ENCODE data around the gene DNM1L. TPM values are rescaled to one million over a fixed set of nuclear protein-coding genes. Genes with fewer than 3 reads are reported as not detected.

Gene DNM1L
- total and polyA plus RNA-seq, 10 of the 15 experiments (the other 5 are each of a cell fraction or from before 2014, with no cell fraction given) = 23.1 to 201 (median 63.9) TPM

DNA sequence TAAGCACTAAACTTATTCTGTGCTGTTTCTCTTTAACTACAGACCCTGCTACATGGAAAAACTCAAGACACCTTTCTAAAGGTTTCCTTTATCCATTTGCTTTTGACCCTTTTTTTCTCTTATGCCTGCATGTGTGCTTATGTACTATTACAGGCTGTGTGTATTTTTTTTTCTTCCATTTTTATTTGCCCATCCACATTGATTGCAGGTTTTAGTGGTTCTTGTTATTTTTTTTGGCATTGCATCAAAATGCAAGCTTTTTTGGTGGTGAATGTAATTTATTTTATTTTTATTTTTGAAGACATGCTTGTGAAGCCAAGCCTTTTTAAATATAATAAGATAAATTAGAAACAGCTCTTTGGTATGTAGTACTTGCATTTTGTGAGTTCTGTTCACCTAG, 26.7 kb downstream of the DNM1L start:
- no TSS peak for BruUV-seq (replicated peaks)
- DNase-seq (ENCODE audit: low read depth, low spot score) (no peak), ATAC-seq (no peak), FAIRE-seq (no peak)
- ChIA-PET RAD21 (ENCODE audit: unreplicated experiment) (interaction anchor here (1.5 kb wide), 1 partner anchor 250 kb away, joined by 3 read pairs; no protein-coding TSS in a partner anchor), SMC1A (ENCODE audit: uncharacterized antibody, unreplicated experiment) (interaction anchor here (1.5 to 2.7 kb wide), 5 partner anchors 8 to 1052 kb away, joined by 5 to 9 read pairs (median 7); no protein-coding TSS in a partner anchor), POLR2A (no interaction called here), CTCF (interaction anchor here (0.6 to 3.3 kb wide), 3 partner anchors 17 to 50 kb away, joined by 3 to 15 read pairs (median 3); partner anchors contain the start of gene YARS2)
- no peaks in the 10 kb centered on the region for H3K27me3 ChIP-seq (replicated peaks in 1 of 2; ENCODE audit: control insufficient read depth in 2 of 2, insufficient read depth in 2 of 2, low read length in 1 of 2)
- no peak overlapping the region for H3K27ac ChIP-seq (ENCODE audit: control insufficient read depth, insufficient read depth)
- H4K20me1 ChIP-seq (ENCODE audit: control insufficient read depth, insufficient read depth) = no peaks in the 10 kb centered on the region
- peaks cover 1 to 11% of the 10 kb centered on the region in 2 experiments; a peak in 3 of 4 replicates for H3K36me3 ChIP-seq (ENCODE audit: control insufficient read depth in 2 of 2, insufficient read depth in 2 of 2, low read length in 1 of 2)
- H3K4me3 ChIP-seq = no peak overlapping the region
- H3K4me2 ChIP-seq (ENCODE audit: control insufficient read depth, insufficient read depth) = no peak overlapping the region
- in situ Hi-C loops (cut with MboI) (no loop called here), intact Hi-C loops (cut with micrococcal nuclease; ENCODE audit: unreplicated experiment) (no loop called here)
- H2AFZ ChIP-seq (ENCODE audit: control insufficient read depth, low read depth, low read length) = no peak overlapping the region
- H3K9me3 ChIP-seq (replicated peaks; ENCODE audit: control insufficient read depth, insufficient read depth, low read length) = no peaks in the 10 kb centered on the region
- peaks cover 4% of the 10 kb centered on the region for H3K79me2 ChIP-seq (ENCODE audit: control insufficient read depth, insufficient read depth, low read length)
- H3K4me1 ChIP-seq (ENCODE audit: control insufficient read depth, insufficient read depth, low read length) = no peaks in the 10 kb centered on the region
- no peak overlapping the region for H3K9ac ChIP-seq (ENCODE audit: control insufficient read depth, insufficient read depth, low read length)
- TF ChIP-seq ZZZ3 (IDR thresholded peaks at IDR 0.05; ENCODE audit: control insufficient read depth, insufficient read length, low read depth) (no peak), HCFC1 (IDR thresholded peaks at IDR 0.05; ENCODE audit: low read length) (no peak), E2F8 (IDR thresholded peaks at IDR 0.05; ENCODE audit: low read depth, partially characterized antibody) (no peak), EED (IDR thresholded peaks at IDR 0.05; ENCODE audit: low read depth) (no peak), CUX1 (IDR thresholded peaks at IDR 0.05; ENCODE audit: insufficient replicate concordance, low read depth, low read length) (no peak), JUND (IDR thresholded peaks at IDR 0.05; ENCODE audit: low read depth, low read length) (no peak), NFIC (IDR thresholded peaks at IDR 0.05; ENCODE audit: low read depth, low read length) (no peak), RB1 (IDR thresholded peaks at IDR 0.05; ENCODE audit: borderline replicate concordance) (no peak), CHD4 (IDR thresholded peaks at IDR 0.05) (no peak), ASH2L (IDR thresholded peaks at IDR 0.05; ENCODE audit: borderline replicate concordance, low read depth) (no peak), ELK1 (IDR thresholded peaks at IDR 0.05; ENCODE audit: low read depth, low read length) (no peak)
- TF ChIP-seq, protein P1, sequence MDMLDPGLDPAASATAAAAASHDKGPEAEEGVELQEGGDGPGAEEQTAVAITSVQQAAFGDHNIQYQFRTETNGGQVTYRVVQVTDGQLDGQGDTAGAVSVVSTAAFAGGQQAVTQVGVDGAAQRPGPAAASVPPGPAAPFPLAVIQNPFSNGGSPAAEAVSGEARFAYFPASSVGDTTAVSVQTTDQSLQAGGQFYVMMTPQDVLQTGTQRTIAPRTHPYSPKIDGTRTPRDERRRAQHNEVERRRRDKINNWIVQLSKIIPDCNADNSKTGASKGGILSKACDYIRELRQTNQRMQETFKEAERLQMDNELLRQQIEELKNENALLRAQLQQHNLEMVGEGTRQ (IDR thresholded peaks at IDR 0.05; ENCODE audit: borderline replicate concordance, low read depth, low read length) = no peak

All from GM12878 (cell line).